ENCODE results near the gene CHL1. TPM values are rescaled to one million over a fixed set of nuclear protein-coding genes. Genes with fewer than 3 reads are reported as not detected.

Gene CHL1
- polyA plus RNA-seq, 2 of the 4 experiments (the other 2 are of a cell fraction) = 0.05 TPM; not detected in 1

GRCh38 chr3:291646-292436 lies 95.3 kb downstream of the CHL1 start:
- WGBS (ENCODE audit: missing lambda C conversion rate) = 6% methylated on average over 5 of the region's 5 CpGs
- no peak overlapping the region for H3K4me3 ChIP-seq
- H3K9me3 ChIP-seq = no peaks in the 10 kb centered on the region
- no peak for TF ChIP-seq JUNB (IDR thresholded peaks at IDR 0.05)
- peak; percentile 17 for TF ChIP-seq MAFK (IDR thresholded peaks at IDR 0.05; ENCODE audit: partially characterized antibody)
- TF ChIP-seq ESRRA (IDR thresholded peaks at IDR 0.05; ENCODE audit: borderline replicate concordance, low read length) = no peak
- no peak overlapping the region for H3K27ac ChIP-seq
- no peak overlapping the region for H3K4me2 ChIP-seq
- ATAC-seq (no peak), DNase-seq (ENCODE audit: low read depth in 1 of 2, low spot score in 1 of 2) (no peak), FAIRE-seq (no peak)
- ChIA-PET CTCF (interaction anchor here (1.0 kb wide), 1 partner anchor 62 kb away, joined by 3 read pairs; no protein-coding TSS in a partner anchor), POLR2A (no interaction called here)
- no peaks in the 10 kb centered on the region for H3K4me1 ChIP-seq

- Histone ChIP-seq H3K4me3 (no peak overlapping the region), H3K27ac (no peak overlapping the region), H3K9me3 (no peaks in the 10 kb centered on the region), H3K4me1 (no peaks in the 10 kb centered on the region), H3K4me2 (no peak overlapping the region; the same call in 2 of the 3 replicates)
- ATAC-seq = no peak
- FAIRE-seq = no peak
- WGBS (ENCODE audit: missing lambda C conversion rate) = 17% methylated on average over 7 of the region's 8 CpGs
- CTCF ChIA-PET = no interaction called here
- POLR2A ChIA-PET = no interaction called here
- DNase-seq (ENCODE audit: low read depth in 1 of 2, low spot score in 1 of 2) = peak in 1 of 2 experiments; percentile 7
- TF ChIP-seq, protein P1, sequence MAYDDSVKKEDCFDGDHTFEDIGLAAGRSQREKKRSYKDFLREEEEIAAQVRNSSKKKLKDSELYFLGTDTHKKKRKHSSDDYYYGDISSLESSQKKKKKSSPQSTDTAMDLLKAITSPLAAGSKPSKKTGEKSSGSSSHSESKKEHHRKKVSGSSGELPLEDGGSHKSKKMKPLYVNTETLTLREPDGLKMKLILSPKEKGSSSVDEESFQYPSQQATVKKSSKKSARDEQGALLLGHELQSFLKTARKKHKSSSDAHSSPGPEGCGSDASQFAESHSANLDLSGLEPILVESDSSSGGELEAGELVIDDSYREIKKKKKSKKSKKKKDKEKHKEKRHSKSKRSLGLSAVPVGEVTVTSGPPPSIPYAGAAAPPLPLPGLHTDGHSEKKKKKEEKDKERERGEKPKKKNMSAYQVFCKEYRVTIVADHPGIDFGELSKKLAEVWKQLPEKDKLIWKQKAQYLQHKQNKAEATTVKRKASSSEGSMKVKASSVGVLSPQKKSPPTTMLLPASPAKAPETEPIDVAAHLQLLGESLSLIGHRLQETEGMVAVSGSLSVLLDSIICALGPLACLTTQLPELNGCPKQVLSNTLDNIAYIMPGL (CRISPR knock-in tag; IDR thresholded peaks at IDR 0.05; ENCODE audit: borderline replicate concordance) = no peak
- TF ChIP-seq FOSB (CRISPR knock-in tag; IDR thresholded peaks at IDR 0.05) (no peak), RAD21 (conservative IDR thresholded peaks at IDR 0.05 in 1 of 2, IDR thresholded peaks at IDR 0.05 in 1 of 2) (no peak), NFE2L2 (conservative IDR thresholded peaks at IDR 0.05; ENCODE audit: low read length) (no peak), PHF8 (IDR thresholded peaks at IDR 0.05; ENCODE audit: borderline replicate concordance, low read depth) (no peak), HOXB13 (CRISPR knock-in tag; IDR thresholded peaks at IDR 0.05; ENCODE audit: low read depth) (no peak), ESRRA (IDR thresholded peaks at IDR 0.05; ENCODE audit: borderline replicate concordance, low read length) (no peak), BHLHE40 (IDR thresholded peaks at IDR 0.05; ENCODE audit: low read depth, low read length) (no peak), CHD4 (IDR thresholded peaks at IDR 0.05; ENCODE audit: borderline replicate concordance) (no peak), CBX2 (IDR thresholded peaks at IDR 0.05; ENCODE audit: borderline replicate concordance, low read depth) (no peak), ATOH8 (CRISPR knock-in tag; IDR thresholded peaks at IDR 0.05; ENCODE audit: low read depth) (no peak)
Measured at GRCh38 chr3:294096-294495, 97.5 kb downstream of the CHL1 start.

GRCh38 chr3:294581-294980 lies 98.0 kb downstream of the CHL1 start:
- no peak for FAIRE-seq
- WGBS (ENCODE audit: missing lambda C conversion rate) = 47% methylated on average over 2 of the region's 2 CpGs
- no peak for DNase-seq (ENCODE audit: low read depth in 1 of 2, low spot score in 1 of 2)
- Histone ChIP-seq H3K4me2 (no peak overlapping the region), H3K9me3 (no peaks in the 10 kb centered on the region), H3K27ac (no peak overlapping the region), H3K4me3 (no peak overlapping the region), H3K4me1 (no peaks in the 10 kb centered on the region)
- TF ChIP-seq TFCP2L1 (CRISPR knock-in tag; IDR thresholded peaks at IDR 0.05) (no peak), MYC (IDR thresholded peaks at IDR 0.05; ENCODE audit: borderline replicate concordance, low read length) (no peak)
- ChIA-PET CTCF (no interaction called here), POLR2A (no interaction called here)
- ATAC-seq = no peak

DNA sequence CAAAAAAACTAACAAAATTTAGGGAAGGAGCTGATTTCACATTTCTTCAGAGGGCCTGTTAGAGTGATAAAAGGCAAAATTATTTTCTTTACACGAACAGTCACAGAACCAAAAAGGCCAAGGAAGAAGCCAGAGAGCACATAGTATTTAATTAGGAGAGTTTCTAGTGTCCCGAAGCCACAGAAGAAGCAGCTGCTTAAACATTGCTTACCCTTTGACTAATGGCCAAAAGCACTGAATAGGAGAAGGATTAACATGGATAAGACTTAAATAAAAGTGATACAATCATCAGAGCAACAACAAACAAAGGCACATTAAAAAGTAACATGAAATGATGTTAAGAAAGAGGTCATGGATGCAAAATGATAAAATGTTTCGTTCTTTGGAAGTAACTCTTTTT lies 98.6 kb downstream of the CHL1 start:
- 2% methylated on average over 3 of the region's 3 CpGs for WGBS (ENCODE audit: missing lambda C conversion rate)
- ChIA-PET POLR2A (no interaction called here), CTCF (no interaction called here)
- DNase-seq (ENCODE audit: low read depth in 1 of 2, low spot score in 1 of 2) (no peak), ATAC-seq (no peak), FAIRE-seq (no peak)
- H3K9me3 ChIP-seq = no peaks in the 10 kb centered on the region
- H3K27ac ChIP-seq = no peak overlapping the region
- TF ChIP-seq FOSB (CRISPR knock-in tag; IDR thresholded peaks at IDR 0.05) (no peak), E2F6 (IDR thresholded peaks at IDR 0.05; ENCODE audit: borderline replicate concordance, low read depth) (no peak), USF2 (IDR thresholded peaks at IDR 0.05) (no peak)
- H3K4me3 ChIP-seq = no peak overlapping the region
- no peak overlapping the region for H3K4me2 ChIP-seq
- H3K4me1 ChIP-seq = no peaks in the 10 kb centered on the region

Measured in A549 (cell line).